SH-SY5Y (cell line): ENCODE results near the gene PHF19.

ENCODE experiments used
- GATA2 ChIP-seq: IDR thresholded peaks from 2 replicates; pipeline ENCODE4 v1.6.1; 2011; ENCODE audit warnings: mild to moderate bottlenecking, low read depth, low read length
- GATA3 ChIP-seq: IDR thresholded peaks from 2 replicates; pipeline ENCODE4 v1.6.1; 2011; ENCODE audit warnings: low read depth, mild to moderate bottlenecking, low read length, moderate library complexity

- no peak for TF ChIP-seq GATA2
- no peak for TF ChIP-seq GATA3
Observed at GRCh38 chr9:120830151-120830550, 46.8 kb downstream of the PHF19 start.
